Measurements from ENCODE around the gene HMGCLL1.

Gene HMGCLL1

GRCh38 chr6:55531496-55531895 is 47.5 kb downstream of the HMGCLL1 start:
- no peak for DNase-seq (ENCODE audit: low read depth)

GRCh38 chr6:55530931-55531330 is 48.1 kb downstream of the HMGCLL1 start:
- no peak for DNase-seq (ENCODE audit: low read depth)

- no peak for DNase-seq (ENCODE audit: low read depth)
These were observed 50.4 kb downstream of the HMGCLL1 start for GRCh38 chr6:55528624-55529023.

DNA sequence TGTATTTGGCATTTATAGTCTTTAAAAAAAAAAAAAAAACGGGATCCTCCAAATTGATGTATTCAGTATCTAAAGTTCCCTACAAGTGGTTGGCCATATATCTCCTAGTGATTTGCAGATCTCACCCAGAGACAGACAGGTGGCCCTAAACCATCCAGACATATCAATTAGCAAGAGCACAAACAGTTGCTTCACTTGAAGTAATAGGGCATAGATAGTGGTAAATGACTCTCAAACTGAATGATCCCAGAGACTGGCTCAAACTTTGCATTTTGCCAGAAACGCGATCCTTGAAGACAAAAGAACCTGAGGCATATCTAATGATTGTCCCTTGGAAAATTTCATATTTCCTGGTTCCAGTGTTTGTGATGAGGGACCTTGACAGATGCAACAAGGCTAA is 54.6 kb downstream of the HMGCLL1 start:
- DNase-seq (ENCODE audit: low read depth): no peak

- no peak for DNase-seq (ENCODE audit: low read depth)
These were observed 60.4 kb downstream of the HMGCLL1 start for GRCh38 chr6:55518529-55519060.

- no peak for DNase-seq (ENCODE audit: low read depth)
These were observed 62.3 kb downstream of the HMGCLL1 start for GRCh38 chr6:55516736-55517135.

GRCh38 chr6:55512904-55513303 is 66.1 kb downstream of the HMGCLL1 start:
- no peak for DNase-seq (ENCODE audit: low read depth)

DNA sequence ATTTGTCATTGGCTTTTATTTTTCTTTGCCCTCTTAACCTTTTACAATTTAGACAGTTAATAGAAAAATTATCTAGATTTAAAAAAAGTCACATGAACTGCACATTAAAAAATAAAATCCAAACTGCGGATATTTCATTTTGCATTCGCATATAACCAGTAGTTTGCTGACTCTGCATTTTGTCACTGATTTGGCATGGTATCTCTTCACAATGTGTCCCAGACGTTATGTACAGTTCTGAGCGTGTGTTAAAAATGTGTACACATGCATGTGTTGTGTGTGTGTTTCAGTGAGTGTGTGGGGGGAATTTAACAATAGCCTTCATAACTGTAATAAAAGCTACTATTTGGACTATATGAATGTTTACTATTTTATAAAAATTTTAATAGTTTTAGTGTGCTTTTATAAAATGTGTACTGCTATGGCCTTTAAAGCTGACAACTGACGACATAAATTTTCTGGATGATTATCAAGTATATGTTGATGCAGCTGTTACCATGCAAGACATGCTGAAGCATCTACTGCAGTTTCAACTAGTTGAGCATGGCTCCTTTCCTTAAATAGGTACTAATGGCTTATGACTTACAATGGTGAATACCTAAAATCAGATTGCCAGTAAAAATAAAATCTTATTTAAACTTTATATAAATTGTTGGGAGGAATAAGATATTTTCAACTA is 67.7 kb downstream of the HMGCLL1 start:
- DNase-seq (ENCODE audit: low read depth): no peak

- no peak for DNase-seq (ENCODE audit: low read depth)
These were observed 79.4 kb downstream of the HMGCLL1 start for GRCh38 chr6:55499591-55499990.

DNA sequence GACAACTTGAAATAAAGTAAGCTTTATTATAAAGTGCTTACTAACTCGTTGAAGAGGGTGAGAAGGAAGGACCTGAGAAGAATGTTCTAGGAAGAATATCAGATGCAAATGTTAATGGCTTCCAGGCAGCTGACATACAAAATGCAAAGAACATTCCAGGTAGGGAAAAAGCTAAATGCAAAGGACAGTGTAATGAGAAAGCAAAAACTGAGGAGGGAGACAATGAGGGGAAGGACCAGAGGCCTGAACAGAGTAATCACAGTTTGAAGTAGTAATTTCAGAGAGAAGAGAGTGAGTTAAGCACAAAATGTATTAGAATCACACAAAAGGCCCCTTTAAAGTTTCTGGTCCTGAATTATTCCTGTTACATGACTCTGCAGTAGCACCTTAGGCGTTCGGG is 81.3 kb downstream of the HMGCLL1 start:
- DNase-seq (ENCODE audit: low read depth): no peak

- no peak for DNase-seq (ENCODE audit: low read depth)
These were observed 82.8 kb downstream of the HMGCLL1 start for GRCh38 chr6:55496201-55496600.

GRCh38 chr6:55495277-55495676 is 83.7 kb downstream of the HMGCLL1 start:
- no peak for DNase-seq (ENCODE audit: low read depth)

DNA sequence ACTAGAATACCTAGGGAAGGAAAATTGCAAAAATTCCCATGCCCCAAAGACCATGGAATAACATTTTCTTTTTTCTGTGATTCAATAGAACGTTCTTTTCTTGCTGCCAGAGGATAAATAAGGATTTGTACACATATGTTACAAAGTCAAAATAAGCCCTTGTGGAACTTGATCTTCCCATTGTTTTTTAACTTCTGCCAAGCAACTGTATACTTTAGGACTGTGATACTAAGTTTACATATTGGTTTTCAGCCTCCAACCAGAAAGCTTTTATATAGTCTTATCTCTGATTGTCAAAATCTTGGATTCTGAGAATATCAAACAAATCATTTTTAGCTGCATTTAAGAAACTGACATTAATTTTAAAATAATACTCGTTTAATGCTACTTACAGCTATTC is 84.6 kb downstream of the HMGCLL1 start:
- no peak for DNase-seq (ENCODE audit: low read depth)

GRCh38 chr6:55492259-55492658 is 86.7 kb downstream of the HMGCLL1 start:
- no peak for DNase-seq (ENCODE audit: low read depth)

DNA sequence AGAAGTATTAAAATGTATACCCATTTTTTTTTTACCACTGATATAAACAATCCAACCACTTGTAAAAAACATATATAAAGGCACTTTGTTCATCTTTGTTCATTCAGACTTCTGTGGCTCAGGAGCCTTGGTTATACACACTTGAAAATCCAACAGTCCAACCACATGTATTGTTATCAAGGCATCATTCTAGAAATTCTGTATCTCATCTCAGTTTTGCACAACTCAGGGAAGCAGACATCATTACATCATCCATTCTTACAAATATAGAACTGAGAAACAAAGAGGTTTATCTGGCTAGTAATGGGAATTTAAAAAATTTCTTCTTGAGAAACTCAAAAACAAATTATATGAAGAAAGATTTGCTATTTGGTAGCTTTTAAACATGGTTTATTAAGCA is 88.1 kb downstream of the HMGCLL1 start:
- no peak for DNase-seq (ENCODE audit: low read depth)

DNA sequence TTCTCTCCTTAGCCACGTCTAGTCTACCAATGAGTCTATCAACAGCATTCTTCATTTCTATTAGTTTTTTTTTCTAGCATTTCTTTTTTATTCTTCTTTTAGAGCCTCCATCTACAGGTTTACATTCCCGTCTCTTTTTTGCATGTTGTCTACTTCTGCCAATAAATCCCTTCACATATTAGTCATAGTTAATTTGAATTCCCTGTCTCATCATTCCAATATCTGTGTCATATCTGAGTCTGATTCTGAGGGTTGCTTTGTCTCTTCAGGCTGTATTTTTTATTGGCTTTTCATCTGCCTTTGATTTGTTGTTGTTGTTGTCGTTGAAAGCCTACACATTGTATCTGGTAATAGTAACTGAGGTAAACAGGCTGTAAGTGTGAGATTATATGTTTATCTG is 104.6 kb downstream of the HMGCLL1 start:
- DNase-seq (ENCODE audit: low read depth): no peak

DNA sequence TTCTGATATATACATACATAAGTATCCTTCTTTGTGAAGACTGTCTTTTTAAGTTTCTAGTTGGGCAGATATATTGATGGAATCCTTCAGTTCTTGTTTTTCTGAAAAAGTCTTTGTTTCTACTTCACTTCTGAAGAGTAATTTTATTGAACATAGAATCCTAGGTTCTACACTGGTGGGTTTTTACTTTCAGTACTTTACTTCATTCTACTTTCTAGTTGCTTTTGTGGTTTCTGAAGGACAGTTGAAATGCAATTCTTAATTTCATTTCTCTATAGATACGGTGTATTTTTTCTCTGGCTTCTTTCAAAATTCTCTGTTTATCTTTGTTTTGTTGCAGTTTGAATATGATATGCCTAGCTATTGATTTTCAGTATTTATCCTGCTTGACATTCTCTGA is 105.3 kb downstream of the HMGCLL1 start:
- no peak for DNase-seq (ENCODE audit: low read depth)

DNA sequence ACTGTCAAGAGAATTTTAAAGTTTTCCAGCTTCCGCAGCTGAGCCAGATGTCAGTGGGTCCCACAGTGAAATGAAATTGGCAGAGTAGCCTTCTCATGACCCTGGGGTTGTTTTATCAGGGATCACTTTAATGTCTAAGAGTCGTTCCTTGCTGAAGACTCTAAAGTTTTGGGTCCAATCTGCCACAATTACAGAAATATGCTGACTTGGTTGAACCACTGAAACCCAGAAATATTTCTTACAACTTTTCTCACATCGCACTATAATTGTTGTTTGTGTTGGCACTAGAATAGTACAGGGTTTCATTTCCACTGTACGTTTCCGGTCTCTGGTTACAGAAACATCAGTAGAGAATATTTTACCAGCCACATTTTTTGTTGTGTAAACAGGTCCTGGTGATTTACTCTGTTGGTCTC is 109.0 kb downstream of the HMGCLL1 start:
- no peak for DNase-seq (ENCODE audit: low read depth)

- no peak for DNase-seq (ENCODE audit: low read depth)
These were observed 123.0 kb downstream of the HMGCLL1 start for GRCh38 chr6:55456016-55456415.

DNA sequence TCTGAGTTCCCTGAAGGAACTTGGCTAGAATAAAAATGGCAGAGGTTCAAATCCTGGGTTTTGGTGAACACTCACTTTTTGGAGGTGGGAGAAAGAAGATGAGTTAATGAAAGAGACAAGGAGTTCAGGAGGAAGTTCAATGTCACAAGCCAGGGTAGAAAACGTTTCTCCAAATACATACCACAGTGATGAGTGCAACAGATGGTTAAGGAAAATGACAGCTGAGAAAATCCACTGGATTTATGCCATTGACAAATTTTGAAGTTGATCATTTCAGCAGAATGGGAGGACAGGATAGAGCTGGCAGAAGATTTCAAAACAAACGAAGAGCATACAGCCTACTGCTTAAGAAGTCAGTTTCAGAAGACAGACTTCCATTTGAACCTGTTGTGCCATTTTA is 129.0 kb downstream of the HMGCLL1 start:
- no peak for DNase-seq (ENCODE audit: low read depth)

DNA sequence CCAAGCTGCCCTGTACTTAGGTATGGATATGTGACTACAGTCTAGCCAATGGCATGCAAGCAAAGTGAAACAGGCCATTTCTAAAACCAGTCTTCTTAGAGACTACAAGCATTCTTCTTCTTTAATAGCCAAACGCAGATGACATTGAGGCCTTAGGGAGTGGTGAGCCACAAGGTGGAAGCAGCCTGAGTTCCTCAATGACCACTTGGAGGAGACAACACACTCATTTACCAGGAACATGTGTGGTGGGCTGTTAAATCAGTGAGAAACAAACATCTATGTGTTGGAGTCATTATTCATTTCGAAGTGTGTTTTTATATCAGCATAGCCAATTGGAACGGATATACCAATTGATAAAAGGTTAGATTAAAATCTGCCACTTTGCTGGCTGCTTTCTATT is 129.8 kb downstream of the HMGCLL1 start:
- DNase-seq (ENCODE audit: low read depth): no peak

DNA sequence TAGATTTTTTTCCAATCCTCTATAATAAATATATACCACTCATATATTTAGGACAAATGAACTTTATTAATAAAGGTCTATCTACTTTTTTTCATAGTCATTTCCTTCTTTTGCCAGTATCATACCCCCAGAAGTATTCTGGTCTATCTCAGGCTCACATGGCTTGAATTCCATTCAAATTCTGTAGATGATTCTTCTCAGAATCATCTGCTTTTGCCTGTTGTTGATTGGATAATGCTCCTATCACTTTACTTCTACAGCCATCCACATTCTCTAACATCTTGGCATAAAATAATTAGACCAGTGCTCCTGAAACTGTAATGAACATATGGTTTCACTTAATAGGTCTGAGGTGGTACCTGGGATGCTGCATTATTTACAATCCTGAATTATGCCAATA is 130.5 kb downstream of the HMGCLL1 start:
- DNase-seq (ENCODE audit: low read depth): no peak

GRCh38 chr6:55447891-55448290 is 131.1 kb downstream of the HMGCLL1 start:
- DNase-seq (ENCODE audit: low read depth): no peak

DNA sequence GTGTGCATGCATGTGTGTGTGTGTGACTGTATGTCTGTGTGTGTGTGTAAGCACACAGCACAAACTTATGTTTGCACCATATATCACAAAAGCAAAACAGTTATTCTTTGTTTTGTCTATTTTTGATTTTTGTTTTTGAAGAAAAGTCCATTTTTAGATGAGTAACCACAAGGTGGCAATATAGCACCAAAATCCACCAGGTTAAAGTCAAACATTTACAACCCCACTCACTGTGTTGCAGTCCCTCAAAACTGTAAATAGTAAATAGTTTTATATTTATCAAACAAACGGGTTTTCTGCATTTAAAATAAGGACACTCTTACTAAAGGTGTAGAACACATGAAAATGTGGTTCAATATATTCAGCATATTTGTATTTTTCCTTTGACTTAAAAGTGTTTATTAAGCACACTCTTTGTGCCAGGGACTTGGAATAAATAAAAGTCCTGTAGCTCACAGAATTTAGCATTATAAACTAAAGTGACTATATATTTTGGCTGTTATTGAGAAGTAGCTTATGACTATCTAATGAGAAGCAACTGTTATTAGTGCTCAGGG is 133.3 kb downstream of the HMGCLL1 start:
- no peak for DNase-seq (ENCODE audit: low read depth)
